GM19240 (cell line): ENCODE data around the gene CNNM1.

ENCODE experiments used
- DNase-seq: peaks from one replicate; pipeline ENCODE4 v3.0.0; 2011; ENCODE audit warnings: low spot score; ENCODE audit not compliant: insufficient read length

CNNM1 gene

GRCh38 chr10:99329304-99329553, at the start of gene CNNM1:
CNNM1 (plus strand) TSS chr10:99329356; CDS start chr10:99329388, 32 bp downstream.
- DNase-seq = no peak

- DNase-seq = no peak
Observed at GRCh38 chr10:99279626-99280111, 49.5 kb upstream of the CNNM1 start.

GRCh38 chr10:99280472-99280871, 48.7 kb upstream of the CNNM1 start:
- DNase-seq = no peak

- no peak for DNase-seq
Observed at GRCh38 chr10:99285881-99286280, 43.3 kb upstream of the CNNM1 start.

- no peak for DNase-seq
Observed at GRCh38 chr10:99290306-99290705, 38.9 kb upstream of the CNNM1 start.

GRCh38 chr10:99292159-99292558, 37.0 kb upstream of the CNNM1 start:
- DNase-seq = no peak

- DNase-seq = no peak
Observed at GRCh38 chr10:99296605-99297004, 32.6 kb upstream of the CNNM1 start.

GRCh38 chr10:99297033-99297432, 32.1 kb upstream of the CNNM1 start:
- DNase-seq = no peak

GRCh38 chr10:99303899-99304861, 25.0 kb upstream of the CNNM1 start:
- no peak for DNase-seq

- no peak for DNase-seq
Observed at GRCh38 chr10:99304862-99305229, 24.3 kb upstream of the CNNM1 start.

- DNase-seq = no peak
Observed at GRCh38 chr10:99312501-99312900, 16.7 kb upstream of the CNNM1 start.

- DNase-seq = no peak
Observed at GRCh38 chr10:99315853-99316252, 13.3 kb upstream of the CNNM1 start.

- DNase-seq = no peak
Observed at GRCh38 chr10:99316374-99316773, 12.8 kb upstream of the CNNM1 start.

GRCh38 chr10:99318048-99318447, 11.1 kb upstream of the CNNM1 start:
- no peak for DNase-seq

GRCh38 chr10:99318475-99318874, 10.7 kb upstream of the CNNM1 start:
- DNase-seq = no peak

GRCh38 chr10:99325281-99325680, 3.9 kb upstream of the CNNM1 start:
- no peak for DNase-seq

- DNase-seq = no peak
Observed at GRCh38 chr10:99326871-99327270, 2.3 kb upstream of the CNNM1 start.

GRCh38 chr10:99328579-99329303, 415 bp upstream of the CNNM1 start:
- DNase-seq = no peak

GRCh38 chr10:99329554-99330346, 594 bp downstream of the CNNM1 start:
- no peak for DNase-seq

- DNase-seq = no peak
Observed at GRCh38 chr10:99330347-99330924, 1.3 kb downstream of the CNNM1 start.

- DNase-seq = no peak
Observed at GRCh38 chr10:99331207-99331803, 2.1 kb downstream of the CNNM1 start.
